Brain microvascular endothelial cell (primary cell): ENCODE data around the gene KRTAP10-3.

Experiments
- DNase-seq: peaks from one replicate; pipeline ENCODE4 v3.0.0-alpha.2; 2020
- H3K27ac ChIP-seq: fragments of 250-450 bp; sonication (Bioruptor Pico); 2 replicates; pipeline ENCODE4 v1.5.1; 2020; ENCODE audit warnings: mild to moderate bottlenecking, moderate library complexity
- H3K27me3 ChIP-seq: fragments of 250-450 bp; sonication (Bioruptor Pico); replicated peaks from 2 replicates; pipeline ENCODE4 v1.5.1; 2020; ENCODE audit warnings: mild to moderate bottlenecking
- H3K36me3 ChIP-seq: fragments of 250-450 bp; sonication (Bioruptor Pico); replicated peaks from 2 replicates; pipeline ENCODE4 v1.5.1; 2020; ENCODE audit warnings: mild to moderate bottlenecking
- H3K4me3 ChIP-seq: 2 replicates; pipeline ENCODE4 v1.5.1; 2011; ENCODE audit warnings: low read depth, mild to moderate bottlenecking, control low read depth, low read length, moderate library complexity
- CTCF ChIP-seq: IDR thresholded peaks from 2 replicates; pipeline ENCODE4 v1.5.1; 2011; ENCODE audit warnings: low read depth, mild to moderate bottlenecking, moderate library complexity, low read length, control low read depth, inconsistent platforms; ENCODE audit errors: missing control alignments
- in situ Hi-C: cut with HindIII; loops from 2 replicates; pipeline ENCODE4 v1.10.0; 2017; ENCODE audit warnings: low sequenced_read_pairs, low pct_ligation_motif_present

KRTAP10-3 gene

GRCh38 chr21:44532712-44533111, 25.9 kb downstream of the KRTAP10-3 start:
- no peak for TF ChIP-seq CTCF
- Histone ChIP-seq H3K4me3 (no peak overlapping the region), H3K27ac (no peak overlapping the region), H3K36me3 (no peaks in the 10 kb centered on the region), H3K27me3 (no peaks in the 10 kb centered on the region)
- no peak for DNase-seq
- in situ Hi-C loops, result no loop called here

GRCh38 chr21:44531606-44532564, 26.7 kb downstream of the KRTAP10-3 start:
- no peak for DNase-seq
- no peak overlapping the region for H3K27ac ChIP-seq
- no peak for TF ChIP-seq CTCF
- no peaks in the 10 kb centered on the region for H3K36me3 ChIP-seq
- in situ Hi-C loops, result no loop called here
- no peaks in the 10 kb centered on the region for H3K27me3 ChIP-seq
- H3K4me3 ChIP-seq, result no peak overlapping the region

GRCh38 chr21:44530903-44531605, 27.5 kb downstream of the KRTAP10-3 start:
- DNase-seq, result no peak
- in situ Hi-C loops, result no loop called here
- no peaks in the 10 kb centered on the region for H3K36me3 ChIP-seq

GRCh38 chr21:44530221-44530902, 28.2 kb downstream of the KRTAP10-3 start:
- H3K27ac ChIP-seq, result no peak overlapping the region
- no peaks in the 10 kb centered on the region for H3K27me3 ChIP-seq
- in situ Hi-C loops, result no loop called here
- no peaks in the 10 kb centered on the region for H3K36me3 ChIP-seq
- no peak for TF ChIP-seq CTCF
- H3K4me3 ChIP-seq, result no peak overlapping the region
- DNase-seq, result no peak

More at GRCh38 chr21:44530903-44531605, 27.5 kb downstream of the KRTAP10-3 start:
- TF ChIP-seq CTCF, result no peak
- H3K27ac ChIP-seq, result no peak overlapping the region
- H3K4me3 ChIP-seq, result no peak overlapping the region
- no peaks in the 10 kb centered on the region for H3K27me3 ChIP-seq

GRCh38 chr21:44529503-44530125, 29.0 kb downstream of the KRTAP10-3 start:
- no peak for DNase-seq
- Histone ChIP-seq H3K36me3 (no peaks in the 10 kb centered on the region), H3K27me3 (no peaks in the 10 kb centered on the region), H3K4me3 (no peak overlapping the region), H3K27ac (no peak overlapping the region)
- TF ChIP-seq CTCF, result no peak
- in situ Hi-C loops, result no loop called here
